C4-2B (cell line): ENCODE results near the gene PTGER4.

Experiments
- ZFX ChIP-seq: fragments of 450-650 bp; IDR thresholded peaks from 2 replicates; pipeline ENCODE4 v1.6.1; 2017
- TF ChIP-seq, protein P1 (sequence below): fragments of 450-650 bp; conservative IDR thresholded peaks from 2 replicates; pipeline ENCODE4 v1.5.1; 2017; ENCODE audit warnings: mild to moderate bottlenecking

DNA sequence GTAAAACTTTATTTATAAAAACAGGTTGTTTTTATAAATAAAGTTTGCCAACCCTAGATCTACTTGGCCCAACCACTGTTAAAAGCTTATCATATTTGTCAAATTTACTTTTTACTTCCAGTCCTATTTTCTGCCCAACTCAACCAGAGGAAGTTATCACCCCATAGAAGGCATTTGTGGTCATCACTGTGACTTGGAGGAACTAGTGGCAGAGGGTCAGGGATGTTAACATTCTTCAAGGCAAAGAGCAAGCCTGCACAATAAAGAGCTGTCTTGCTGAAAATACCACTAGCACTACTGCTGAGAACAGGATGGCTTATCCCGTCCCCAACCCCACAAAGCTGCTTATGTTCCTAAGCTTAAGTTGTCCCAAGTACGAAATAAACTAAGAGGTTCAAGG, 53.7 kb downstream of the PTGER4 start:
- TF ChIP-seq, protein P1, sequence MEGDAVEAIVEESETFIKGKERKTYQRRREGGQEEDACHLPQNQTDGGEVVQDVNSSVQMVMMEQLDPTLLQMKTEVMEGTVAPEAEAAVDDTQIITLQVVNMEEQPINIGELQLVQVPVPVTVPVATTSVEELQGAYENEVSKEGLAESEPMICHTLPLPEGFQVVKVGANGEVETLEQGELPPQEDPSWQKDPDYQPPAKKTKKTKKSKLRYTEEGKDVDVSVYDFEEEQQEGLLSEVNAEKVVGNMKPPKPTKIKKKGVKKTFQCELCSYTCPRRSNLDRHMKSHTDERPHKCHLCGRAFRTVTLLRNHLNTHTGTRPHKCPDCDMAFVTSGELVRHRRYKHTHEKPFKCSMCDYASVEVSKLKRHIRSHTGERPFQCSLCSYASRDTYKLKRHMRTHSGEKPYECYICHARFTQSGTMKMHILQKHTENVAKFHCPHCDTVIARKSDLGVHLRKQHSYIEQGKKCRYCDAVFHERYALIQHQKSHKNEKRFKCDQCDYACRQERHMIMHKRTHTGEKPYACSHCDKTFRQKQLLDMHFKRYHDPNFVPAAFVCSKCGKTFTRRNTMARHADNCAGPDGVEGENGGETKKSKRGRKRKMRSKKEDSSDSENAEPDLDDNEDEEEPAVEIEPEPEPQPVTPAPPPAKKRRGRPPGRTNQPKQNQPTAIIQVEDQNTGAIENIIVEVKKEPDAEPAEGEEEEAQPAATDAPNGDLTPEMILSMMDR: no peak
- no peak for TF ChIP-seq ZFX
